Measurements from ENCODE around the gene NRTN. TPM values are rescaled to one million over a fixed set of nuclear protein-coding genes. Genes with fewer than 3 reads are reported as not detected.

The NRTN gene
- total and polyA plus RNA-seq, 2 of the 4 experiments (the other 2 are of a cell fraction) = 0.17 to 0.18 TPM

DNA sequence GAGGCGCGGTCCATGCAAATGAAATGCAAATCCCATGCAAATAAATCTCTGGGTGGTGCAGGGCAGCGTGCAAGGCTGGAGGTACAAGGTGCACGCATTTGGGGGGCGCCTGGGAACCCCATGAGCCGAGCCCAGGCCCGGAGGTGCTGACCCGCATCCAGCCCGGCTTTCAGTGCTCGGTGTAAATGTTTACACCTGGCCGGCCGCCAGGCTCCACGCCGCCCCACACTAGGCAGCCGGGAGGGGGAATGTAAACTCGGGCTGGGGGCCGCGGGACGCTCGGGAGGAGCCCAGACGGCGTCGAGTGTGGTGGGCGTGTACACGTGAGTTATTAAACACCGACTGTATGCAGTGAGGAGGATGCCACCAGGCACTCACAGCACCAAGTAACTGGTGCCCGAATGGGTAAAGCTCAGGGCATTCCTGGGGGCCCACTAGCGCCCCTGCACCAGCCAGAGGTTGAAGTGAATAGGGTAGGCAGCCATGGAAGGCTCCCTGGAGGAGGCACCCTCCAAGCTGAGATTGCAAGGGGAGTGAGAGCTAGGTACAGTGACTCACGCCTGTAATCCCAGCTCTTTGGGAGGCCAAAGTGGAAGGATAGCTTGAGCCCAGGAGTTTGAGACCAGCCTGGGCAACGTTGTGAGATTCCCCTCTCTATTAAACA, 17.4 kb downstream of the NRTN start:
- no peak overlapping the region for H3K56ac ChIP-seq (ENCODE audit: extremely low read depth, insufficient read depth, low read length)
- H3K9me3 ChIP-seq (ENCODE audit: control insufficient read depth, insufficient read depth, low read length) = no peaks in the 10 kb centered on the region
- no peak overlapping the region for H2BK15ac ChIP-seq (ENCODE audit: low read depth, low read length)
- ChIA-PET POLR2A (ENCODE audit: unreplicated experiment) (no interaction called here), CTCF (interaction anchor here (2.2 kb wide), 1 partner anchor 18 kb away, joined by 7 read pairs; the partner anchor contains the start of gene NRTN)
- H2AK9ac ChIP-seq (replicated peaks; ENCODE audit: low read depth, low read length, poor library complexity) = peak overlapping the region; percentile 23
- no peak overlapping the region for H4K8ac ChIP-seq (ENCODE audit: low read depth in 2 of 2, low read length in 2 of 2)
- no peaks in the 10 kb centered on the region; the same call in 1 of the 2 replicates for H4K20me1 ChIP-seq (ENCODE audit: insufficient read depth, low read length)
- no peak overlapping the region for H2BK5ac ChIP-seq (ENCODE audit: low read depth, low read length, poor library complexity, severe bottlenecking)
- H3K36me3 ChIP-seq (ENCODE audit: control insufficient read depth, insufficient read depth, low read length) = no peaks in the 10 kb centered on the region
- H3K27ac ChIP-seq (ENCODE audit: insufficient read depth, low read length) = no peak overlapping the region
- H2AK5ac ChIP-seq (ENCODE audit: low read depth, low read length) = no peak overlapping the region
- in situ Hi-C loops (cut with MboI; ENCODE audit: low sequenced_read_pairs) = no loop called here
- peak; percentile 27; the same call in 1 of the 2 replicates for ATAC-seq (ENCODE audit: low read depth)
- H2AFZ ChIP-seq (replicated peaks; ENCODE audit: low read length, poor library complexity) = peak overlapping the region; percentile 77
- WGBS, 2 experiments (ENCODE audit: extremely low coverage in 2 of 2, insufficient read length in 1 of 2) = 22% methylated on average over 13 of the region's 30 CpGs; no CpG with 5 or more reads in 1 of the 2 experiments
- no peak overlapping the region for H3K9ac ChIP-seq (ENCODE audit: low read depth, low read length)
- DNase-seq = no peak
- H3K4ac ChIP-seq (ENCODE audit: low read depth, low read length) = no peak overlapping the region
- H2BK120ac ChIP-seq (ENCODE audit: low read depth, low read length) = no peak overlapping the region
- no peak overlapping the region for H2BK20ac ChIP-seq (ENCODE audit: low read depth, low read length)
- no peak overlapping the region for H4K91ac ChIP-seq (ENCODE audit: insufficient read depth, low read depth, low read length)
- no peak for TF ChIP-seq SMC3 (IDR thresholded peaks at IDR 0.05; ENCODE audit: low read depth, low read length)
- TF ChIP-seq POLR2A (IDR thresholded peaks at IDR 0.05; ENCODE audit: low read depth, low read length) = no peak
- TF ChIP-seq BHLHE40 (IDR thresholded peaks at IDR 0.05; ENCODE audit: low read depth, low read length) = no peak
- TF ChIP-seq, protein P1, sequence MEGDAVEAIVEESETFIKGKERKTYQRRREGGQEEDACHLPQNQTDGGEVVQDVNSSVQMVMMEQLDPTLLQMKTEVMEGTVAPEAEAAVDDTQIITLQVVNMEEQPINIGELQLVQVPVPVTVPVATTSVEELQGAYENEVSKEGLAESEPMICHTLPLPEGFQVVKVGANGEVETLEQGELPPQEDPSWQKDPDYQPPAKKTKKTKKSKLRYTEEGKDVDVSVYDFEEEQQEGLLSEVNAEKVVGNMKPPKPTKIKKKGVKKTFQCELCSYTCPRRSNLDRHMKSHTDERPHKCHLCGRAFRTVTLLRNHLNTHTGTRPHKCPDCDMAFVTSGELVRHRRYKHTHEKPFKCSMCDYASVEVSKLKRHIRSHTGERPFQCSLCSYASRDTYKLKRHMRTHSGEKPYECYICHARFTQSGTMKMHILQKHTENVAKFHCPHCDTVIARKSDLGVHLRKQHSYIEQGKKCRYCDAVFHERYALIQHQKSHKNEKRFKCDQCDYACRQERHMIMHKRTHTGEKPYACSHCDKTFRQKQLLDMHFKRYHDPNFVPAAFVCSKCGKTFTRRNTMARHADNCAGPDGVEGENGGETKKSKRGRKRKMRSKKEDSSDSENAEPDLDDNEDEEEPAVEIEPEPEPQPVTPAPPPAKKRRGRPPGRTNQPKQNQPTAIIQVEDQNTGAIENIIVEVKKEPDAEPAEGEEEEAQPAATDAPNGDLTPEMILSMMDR (conservative IDR thresholded peaks at IDR 0.05; ENCODE audit: low read depth, low read length) = no peak
- no peak for TF ChIP-seq CHD1 (IDR thresholded peaks at IDR 0.05; ENCODE audit: low read depth, low read length)
- TF ChIP-seq FOS (IDR thresholded peaks at IDR 0.05; ENCODE audit: low read depth, low read length) = no peak
- TF ChIP-seq NFE2L2 (IDR thresholded peaks at IDR 0.05; ENCODE audit: low read depth, low read length) = no peak
- no peak for TF ChIP-seq RFX5 (IDR thresholded peaks at IDR 0.05; ENCODE audit: low read depth, low read length)
- no peak for TF ChIP-seq MAZ (IDR thresholded peaks at IDR 0.05; ENCODE audit: borderline replicate concordance, low read depth, low read length)
- no peak for TF ChIP-seq MXI1 (IDR thresholded peaks at IDR 0.05; ENCODE audit: borderline replicate concordance, low read depth, low read length)
- no TSS peak for BruUV-seq (replicated peaks)
- H3K14ac ChIP-seq (replicated peaks; ENCODE audit: low read depth, low read length) = no peak overlapping the region
- H3K23ac ChIP-seq (ENCODE audit: low read depth, low read length) = no peak overlapping the region
- intact Hi-C loops (cut with micrococcal nuclease) = no loop called here
- H3K9me1 ChIP-seq (ENCODE audit: insufficient read depth, low read length) = no peaks in the 10 kb centered on the region
- no peak overlapping the region for H4K5ac ChIP-seq (ENCODE audit: low read depth, low read length)
- no peak overlapping the region for H3K18ac ChIP-seq (ENCODE audit: low read depth, low read length)
- peaks cover 5% of the 10 kb centered on the region for H3K4me1 ChIP-seq (ENCODE audit: control insufficient read depth, insufficient read depth, low read length)
- dilution Hi-C loops (cut with HindIII; ENCODE audit: low sequenced_read_pairs, unreplicated experiment) = no loop called here
- H3K4me3 ChIP-seq (ENCODE audit: insufficient read depth, low read depth, low read length) = no peak overlapping the region
- peaks cover 3% of the 10 kb centered on the region; the same call in 1 of the 2 replicates for H3K27me3 ChIP-seq (ENCODE audit: control insufficient read depth, insufficient read depth, low read length)
- H3K4me2 ChIP-seq (ENCODE audit: low read depth, low read length) = no peak overlapping the region; the same call in 1 of the 2 replicates
- no peaks in the 10 kb centered on the region for H3K79me1 ChIP-seq (ENCODE audit: low read depth in 1 of 2, low read length in 2 of 2)

All from IMR-90 (cell line).